ENCODE measurements around the gene TSPAN4. TPM values are rescaled to one million over a fixed set of nuclear protein-coding genes. Genes with fewer than 3 reads are reported as not detected.

TSPAN4 gene
- total and polyA plus RNA-seq, 10 of the 15 experiments (the other 5 are each of a cell fraction or from before 2014, with no cell fraction given) = 0.37 to 14.0 (median 8.5) TPM; not detected in 1

GRCh38 chr11:795634-796564 is 46.8 kb upstream of the TSPAN4 start:
- DNase-seq (ENCODE audit: low read depth, low spot score) = no peak
- in situ Hi-C loops (cut with MboI) (no loop called here), intact Hi-C loops (cut with micrococcal nuclease; ENCODE audit: unreplicated experiment) (loop anchor here (5.0 kb wide), 1 partner anchor 49 kb away; the partner anchor contains the start of gene TALDO1)
- ATAC-seq = peak; percentile 73
- H3K27me3 ChIP-seq (replicated peaks in 1 of 2; ENCODE audit: control insufficient read depth in 2 of 2, insufficient read depth in 2 of 2, low read length in 1 of 2) = no peaks in the 10 kb centered on the region
- SMC1A ChIA-PET (ENCODE audit: uncharacterized antibody, unreplicated experiment) = no interaction called here
- H3K9ac ChIP-seq (ENCODE audit: control insufficient read depth, insufficient read depth, low read length) = peak overlapping the region; percentile 80
- RAD21 ChIA-PET (ENCODE audit: unreplicated experiment) = interaction anchor here (0.6 to 2.8 kb wide), 9 partner anchors 10 to 260 kb away, joined by 3 to 14 read pairs (median 4); partner anchors contain the start of genes GATD1, HRAS and TMEM80
- CTCF ChIA-PET = interaction anchor here (0.6 to 1.6 kb wide), 7 partner anchors 48 to 242 kb away, joined by 3 to 5 read pairs (median 3); partner anchors contain the start of gene TMEM80
- FAIRE-seq = no peak
- H3K36me3 ChIP-seq (ENCODE audit: control insufficient read depth in 2 of 2, insufficient read depth in 2 of 2, low read length in 1 of 2) = peaks cover 0 to 10% of the 10 kb centered on the region in 2 experiments; a peak in 2 of 4 replicates
- no peaks in the 10 kb centered on the region for H3K9me3 ChIP-seq (replicated peaks; ENCODE audit: control insufficient read depth, insufficient read depth, low read length)
- H3K4me1 ChIP-seq (ENCODE audit: control insufficient read depth, insufficient read depth, low read length) = peaks cover 15% of the 10 kb centered on the region
- peaks cover 30% of the 10 kb centered on the region for H3K79me2 ChIP-seq (ENCODE audit: control insufficient read depth, insufficient read depth, low read length)
- WGBS (ENCODE audit: insufficient coverage, insufficient replicate concordance, low lambda C conversion rate, missing lambda C conversion rate) = 1% methylated on average over 24 of the region's 26 CpGs
- no TSS peak for BruUV-seq (replicated peaks)
- peak overlapping the region; percentile 67 for H3K27ac ChIP-seq (ENCODE audit: control insufficient read depth, insufficient read depth)
- peak overlapping the region; percentile 100 for H3K4me2 ChIP-seq (ENCODE audit: control insufficient read depth, insufficient read depth)
- peak overlapping the region; percentile 59 for H2AFZ ChIP-seq (ENCODE audit: control insufficient read depth, low read depth, low read length)
- H3K4me3 ChIP-seq = peak overlapping the region; percentile 97
- no peaks in the 10 kb centered on the region for H4K20me1 ChIP-seq (ENCODE audit: control insufficient read depth, insufficient read depth)
- POLR2A ChIA-PET = interaction anchor here (0.5 to 1.7 kb wide), 11 partner anchors 10 to 144 kb away, joined by 3 to 10 read pairs (median 4); partner anchors contain the start of genes PNPLA2 and RPLP2
- 0 out of 3 replicates have a peak, but pooled peaks of 1 of the 2 experiments have one; percentile 4 for TF ChIP-seq EGR1 (IDR thresholded peaks at IDR 0.05; ENCODE audit: borderline replicate concordance in 1 of 2, low read depth in 2 of 2, low read length in 2 of 2)
- peak; percentile 66 for TF ChIP-seq NR2F1 (conservative IDR thresholded peaks at IDR 0.05)
- TF ChIP-seq TCF12 (IDR thresholded peaks at IDR 0.05; ENCODE audit: low read depth, low read length) = 0 out of 2 replicates have a peak, but pooled peaks have one; percentile 8
- 0 out of 2 replicates have a peak, but pooled peaks have one; percentile 38 for TF ChIP-seq DPF2 (IDR thresholded peaks at IDR 0.05)
- no peak for TF ChIP-seq CBFB (IDR thresholded peaks at IDR 0.05; ENCODE audit: low read depth)
- no peak for TF ChIP-seq FOXM1 (IDR thresholded peaks at IDR 0.05; ENCODE audit: low read depth, low read length)
- TF ChIP-seq POLR2A (IDR thresholded peaks at IDR 0.05; ENCODE audit: low read depth, low read length) = peak; percentile 77
- peak; percentile 13; the same call in 1 of the 2 replicates for TF ChIP-seq NKRF (conservative IDR thresholded peaks at IDR 0.05)
- peak; percentile 52 for TF ChIP-seq IKZF1 (conservative IDR thresholded peaks at IDR 0.05)
- TF ChIP-seq ETV6 (conservative IDR thresholded peaks at IDR 0.05 in 1 of 2, IDR thresholded peaks at IDR 0.05 in 1 of 2; ENCODE audit: borderline replicate concordance in 1 of 2, low read depth in 1 of 2) = no peak
- TF ChIP-seq TCF3 (IDR thresholded peaks at IDR 0.05; ENCODE audit: borderline replicate concordance, insufficient read depth, low read depth, low read length) = 0 out of 2 replicates have a peak, but pooled peaks have one; percentile 22
- TF ChIP-seq RELA (IDR thresholded peaks at IDR 0.05; ENCODE audit: borderline replicate concordance, partially characterized antibody) = peak; percentile 11
- no peak for TF ChIP-seq KAT2A (conservative IDR thresholded peaks at IDR 0.05; ENCODE audit: control insufficient read depth, low read depth, low read length)
- peak; percentile 25 to 40; a peak in 1 of 4 replicates for TF ChIP-seq IKZF2 (IDR thresholded peaks at IDR 0.05)
- TF ChIP-seq SP1 (IDR thresholded peaks at IDR 0.05; ENCODE audit: low read depth, low read length) = no peak
- TF ChIP-seq POLR2AphosphoS5 (IDR thresholded peaks at IDR 0.05; ENCODE audit: low read length) = peak; percentile 53; the same call in 1 of the 2 replicates
- TF ChIP-seq PAX5 (IDR thresholded peaks at IDR 0.05; ENCODE audit: borderline replicate concordance, low read depth, low read length) = no peak
